Measurements from ENCODE around the gene DYNC1I2. TPM values are rescaled to one million over a fixed set of nuclear protein-coding genes. Genes with fewer than 3 reads are reported as not detected.

DYNC1I2 gene
- total and polyA plus RNA-seq, 2 experiments from 2014 or later: 74.3 to 118 TPM

DNA sequence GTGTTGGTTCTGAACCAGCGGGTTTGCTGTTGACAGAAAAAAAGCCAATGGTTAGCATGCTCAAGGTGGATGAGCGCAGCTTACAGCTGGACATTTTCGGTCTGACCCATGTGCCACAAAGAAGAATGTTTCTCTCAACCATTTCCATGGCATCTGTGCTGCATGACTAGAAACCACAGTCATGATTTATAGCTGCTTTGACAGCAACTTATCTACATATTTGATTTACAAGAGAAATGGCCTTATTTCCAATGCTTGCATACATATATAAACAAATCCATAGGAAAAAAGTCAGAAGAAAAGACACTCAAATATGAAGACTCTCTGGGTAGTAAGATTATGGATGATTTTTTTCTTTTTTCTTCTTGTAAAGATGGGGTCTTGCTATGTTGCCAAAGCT lies 98.2 kb downstream of the DYNC1I2 start:
- no peak for DNase-seq
- Histone ChIP-seq H3K9me2 (ENCODE audit: insufficient read depth) (no peaks in the 10 kb centered on the region), H3K4me3 (no peak overlapping the region), H3K4me1 (ENCODE audit: insufficient read depth) (no peaks in the 10 kb centered on the region), H3K9me3 (ENCODE audit: low read depth) (no peaks in the 10 kb centered on the region), H3K4me2 (ENCODE audit: unreplicated experiment) (no peak overlapping the region), H3K79me2 (ENCODE audit: insufficient read depth) (no peaks in the 10 kb centered on the region), H3K9ac (no peak overlapping the region), H3K27me3 (replicated peaks; ENCODE audit: insufficient read depth) (no peaks in the 10 kb centered on the region), H3K36me3 (ENCODE audit: low read depth) (peaks cover 28% of the 10 kb centered on the region), H3F3A (ENCODE audit: insufficient read depth) (no peaks in the 10 kb centered on the region), H2AFZ (no peak overlapping the region), H4K20me1 (ENCODE audit: insufficient read depth) (no peaks in the 10 kb centered on the region), H3K27ac (no peak overlapping the region)
- in situ Hi-C loops (cut with MboI): no loop called here
- 81 to 90% methylated on average over 3 of the region's 3 CpGs for WGBS, 2 experiments (ENCODE audit: low coverage in 1 of 2, low lambda C conversion rate in 2 of 2, missing lambda C conversion rate in 2 of 2)
- TF ChIP-seq EZH2phosphoT487 (IDR thresholded peaks at IDR 0.05; ENCODE audit: insufficient read depth, low read depth) (no peak), EZH2 (IDR thresholded peaks at IDR 0.05; ENCODE audit: insufficient read depth, poor library complexity, severe bottlenecking) (no peak)

GRCh38 chr2:171787333-171788072 lies 100.2 kb downstream of the DYNC1I2 start:
- H3K27ac ChIP-seq: no peak overlapping the region
- no peaks in the 10 kb centered on the region for H3K9me2 ChIP-seq (ENCODE audit: insufficient read depth)
- peaks cover 28% of the 10 kb centered on the region for H3K36me3 ChIP-seq (ENCODE audit: low read depth)
- no peak for DNase-seq
- H3K79me2 ChIP-seq (ENCODE audit: insufficient read depth): no peaks in the 10 kb centered on the region
- H3K4me3 ChIP-seq: no peak overlapping the region
- no peak overlapping the region for H3K4me2 ChIP-seq (ENCODE audit: unreplicated experiment)
- no peaks in the 10 kb centered on the region for H3K4me1 ChIP-seq (ENCODE audit: insufficient read depth)
- WGBS, 2 experiments (ENCODE audit: low coverage in 1 of 2, low lambda C conversion rate in 2 of 2, missing lambda C conversion rate in 2 of 2): 89 to 96% methylated on average over 11 of the region's 11 CpGs
- H3K9ac ChIP-seq: no peak overlapping the region
- H4K20me1 ChIP-seq (ENCODE audit: insufficient read depth): no peaks in the 10 kb centered on the region
- TF ChIP-seq EZH2phosphoT487 (IDR thresholded peaks at IDR 0.05; ENCODE audit: insufficient read depth, low read depth) (no peak), EZH2 (IDR thresholded peaks at IDR 0.05; ENCODE audit: insufficient read depth, poor library complexity, severe bottlenecking) (no peak)
- H2AFZ ChIP-seq: no peak overlapping the region
- no peaks in the 10 kb centered on the region for H3K27me3 ChIP-seq (replicated peaks; ENCODE audit: insufficient read depth)
- in situ Hi-C loops (cut with MboI): no loop called here
- H3F3A ChIP-seq (ENCODE audit: insufficient read depth): no peaks in the 10 kb centered on the region
- H3K9me3 ChIP-seq (ENCODE audit: low read depth): no peaks in the 10 kb centered on the region

DNA sequence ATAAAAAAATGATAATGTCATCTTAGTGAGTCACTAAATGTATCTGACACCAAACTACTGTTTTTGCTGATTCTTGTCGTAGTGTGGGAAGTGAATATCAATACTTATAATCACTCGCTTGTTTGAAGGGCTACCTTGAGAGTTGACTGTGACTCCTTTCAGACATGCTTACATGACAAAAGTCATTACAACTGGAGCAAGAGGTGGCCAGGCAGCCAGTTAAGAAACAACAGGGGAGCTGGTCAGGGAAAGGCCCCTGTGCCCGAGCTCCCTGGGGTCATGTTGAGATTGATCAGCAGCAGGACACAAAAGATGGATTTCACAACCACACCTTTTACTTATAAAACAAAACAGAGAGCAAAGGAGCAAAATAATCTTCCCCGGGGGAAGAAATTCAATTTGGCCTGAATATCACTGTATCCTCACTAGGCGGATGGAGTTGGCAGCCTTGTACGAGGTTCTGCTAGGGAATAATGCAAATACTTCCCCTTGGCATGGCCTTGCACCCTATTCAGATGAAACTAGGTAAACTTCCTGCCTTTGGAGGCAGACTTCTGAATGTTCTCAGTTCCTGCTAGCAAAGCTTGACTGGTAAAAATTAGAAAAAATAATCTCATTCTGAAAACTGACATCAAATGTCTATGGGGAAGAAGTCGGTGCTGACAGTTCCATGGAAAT lies 101.2 kb downstream of the DYNC1I2 start:
- TF ChIP-seq EZH2 (IDR thresholded peaks at IDR 0.05; ENCODE audit: insufficient read depth, poor library complexity, severe bottlenecking) (no peak), EZH2phosphoT487 (IDR thresholded peaks at IDR 0.05; ENCODE audit: insufficient read depth, low read depth) (no peak)
- Histone ChIP-seq H3K9me2 (ENCODE audit: insufficient read depth) (no peaks in the 10 kb centered on the region), H3K4me2 (ENCODE audit: unreplicated experiment) (no peak overlapping the region), H3K79me2 (ENCODE audit: insufficient read depth) (no peaks in the 10 kb centered on the region), H4K20me1 (ENCODE audit: insufficient read depth) (no peaks in the 10 kb centered on the region), H3K27ac (no peak overlapping the region), H3K4me3 (no peak overlapping the region), H3K36me3 (ENCODE audit: low read depth) (peaks cover 30% of the 10 kb centered on the region), H3K4me1 (ENCODE audit: insufficient read depth) (no peaks in the 10 kb centered on the region), H3K9me3 (ENCODE audit: low read depth) (no peaks in the 10 kb centered on the region), H3K9ac (no peak overlapping the region), H3F3A (ENCODE audit: insufficient read depth) (no peaks in the 10 kb centered on the region), H3K27me3 (replicated peaks; ENCODE audit: insufficient read depth) (no peaks in the 10 kb centered on the region), H2AFZ (no peak overlapping the region)
- in situ Hi-C loops (cut with MboI): no loop called here
- no peak for DNase-seq
- 78 to 80% methylated on average over 7 of the region's 7 CpGs for WGBS, 2 experiments (ENCODE audit: low coverage in 1 of 2, low lambda C conversion rate in 2 of 2, missing lambda C conversion rate in 2 of 2)

DNA sequence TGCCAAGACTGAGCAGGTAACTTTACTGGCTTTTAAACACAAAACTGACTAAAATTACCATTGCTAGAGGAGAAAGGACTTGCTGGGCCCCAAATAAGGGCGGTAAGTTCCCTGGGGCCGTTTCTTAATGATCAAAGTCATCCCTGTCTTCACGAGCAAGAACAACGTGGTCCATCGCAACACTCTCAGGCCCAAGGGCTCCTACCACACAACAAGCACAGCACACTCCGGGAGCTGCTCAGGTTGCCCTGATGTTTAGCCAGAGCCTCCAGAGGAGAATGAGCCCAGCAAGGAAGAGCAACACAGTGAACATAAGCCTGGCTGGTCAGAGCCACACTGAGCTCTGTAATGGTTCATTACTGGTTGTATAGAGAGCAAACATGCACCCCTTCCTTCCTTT lies 102.7 kb downstream of the DYNC1I2 start:
- Histone ChIP-seq H3K27me3 (replicated peaks; ENCODE audit: insufficient read depth) (no peaks in the 10 kb centered on the region), H3K79me2 (ENCODE audit: insufficient read depth) (no peaks in the 10 kb centered on the region), H3K4me2 (ENCODE audit: unreplicated experiment) (no peak overlapping the region), H3K9me2 (ENCODE audit: insufficient read depth) (no peaks in the 10 kb centered on the region), H3K4me1 (ENCODE audit: insufficient read depth) (0 out of 2 replicates have a peak, but pooled peaks cover 3% of the 10 kb centered on the region), H3F3A (ENCODE audit: insufficient read depth) (no peaks in the 10 kb centered on the region), H3K4me3 (no peak overlapping the region), H3K36me3 (ENCODE audit: low read depth) (peaks cover 17% of the 10 kb centered on the region), H3K9ac (no peak overlapping the region), H2AFZ (no peak overlapping the region), H3K9me3 (ENCODE audit: low read depth) (no peaks in the 10 kb centered on the region), H4K20me1 (ENCODE audit: insufficient read depth) (no peaks in the 10 kb centered on the region), H3K27ac (no peak overlapping the region)
- TF ChIP-seq EZH2phosphoT487 (IDR thresholded peaks at IDR 0.05; ENCODE audit: insufficient read depth, low read depth) (no peak), EZH2 (IDR thresholded peaks at IDR 0.05; ENCODE audit: insufficient read depth, poor library complexity, severe bottlenecking) (no peak)
- DNase-seq: no peak
- in situ Hi-C loops (cut with MboI): no loop called here
- WGBS, 2 experiments (ENCODE audit: low coverage in 1 of 2, low lambda C conversion rate in 2 of 2, missing lambda C conversion rate in 2 of 2): 84 to 87% methylated on average over 6 of the region's 6 CpGs

Measured in GM23248 (cell line).